Prostate gland (tissue), 2 donors: ENCODE data around the gene RTN1.

ENCODE experiments used
- POLR2A ChIP-seq: fragments of 450-650 bp; IDR thresholded peaks from one replicate; pipeline ENCODE4 v1.6.1; 2016; ENCODE audit warnings: antibody characterized with exemption, mild to moderate bottlenecking
- POLR2AphosphoS5 ChIP-seq: sonication (generic); formaldehyde crosslinking; IDR thresholded peaks from one replicate; pipeline ENCODE4 v1.6.1; 2017; ENCODE audit warnings: antibody characterized with exemption
- TF ChIP-seq, protein P1 (sequence below), 4 experiments: fragments of 200-600 bp in 2 of 4; fragments of 450-650 bp in 2 of 4; sonication (generic) in 2 of 4; IDR thresholded peaks; 1 replicate in 3 of 4; 2 replicates in 1 of 4; pipeline ENCODE4 v1.5.1; 2016 to 2019; ENCODE audit warnings: antibody characterized with exemption in 4 of 4, mild to moderate bottlenecking in 2 of 4, moderate library complexity in 2 of 4

DNA sequence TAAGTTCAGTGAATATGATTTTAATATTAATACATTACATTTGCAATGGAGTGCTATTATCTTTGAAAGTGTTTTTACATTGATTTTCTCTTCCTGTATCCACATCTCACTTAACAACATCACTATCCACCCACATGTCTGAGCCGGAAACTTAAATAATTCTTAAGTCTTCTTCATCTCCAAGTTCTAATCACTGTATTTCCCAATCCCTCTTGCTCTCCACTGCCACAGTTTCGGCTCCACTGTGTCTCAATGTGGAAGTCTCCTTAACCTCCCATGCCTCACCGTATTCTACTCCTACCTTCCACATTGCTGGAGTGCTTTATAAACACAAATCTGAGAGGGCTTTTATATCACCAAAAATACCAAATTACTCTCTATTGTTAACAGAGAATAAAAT is 25.3 kb downstream of the RTN1 start:
- TF ChIP-seq, protein P1, sequence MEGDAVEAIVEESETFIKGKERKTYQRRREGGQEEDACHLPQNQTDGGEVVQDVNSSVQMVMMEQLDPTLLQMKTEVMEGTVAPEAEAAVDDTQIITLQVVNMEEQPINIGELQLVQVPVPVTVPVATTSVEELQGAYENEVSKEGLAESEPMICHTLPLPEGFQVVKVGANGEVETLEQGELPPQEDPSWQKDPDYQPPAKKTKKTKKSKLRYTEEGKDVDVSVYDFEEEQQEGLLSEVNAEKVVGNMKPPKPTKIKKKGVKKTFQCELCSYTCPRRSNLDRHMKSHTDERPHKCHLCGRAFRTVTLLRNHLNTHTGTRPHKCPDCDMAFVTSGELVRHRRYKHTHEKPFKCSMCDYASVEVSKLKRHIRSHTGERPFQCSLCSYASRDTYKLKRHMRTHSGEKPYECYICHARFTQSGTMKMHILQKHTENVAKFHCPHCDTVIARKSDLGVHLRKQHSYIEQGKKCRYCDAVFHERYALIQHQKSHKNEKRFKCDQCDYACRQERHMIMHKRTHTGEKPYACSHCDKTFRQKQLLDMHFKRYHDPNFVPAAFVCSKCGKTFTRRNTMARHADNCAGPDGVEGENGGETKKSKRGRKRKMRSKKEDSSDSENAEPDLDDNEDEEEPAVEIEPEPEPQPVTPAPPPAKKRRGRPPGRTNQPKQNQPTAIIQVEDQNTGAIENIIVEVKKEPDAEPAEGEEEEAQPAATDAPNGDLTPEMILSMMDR (IDR thresholded peaks at IDR 0.05), result no peak
- TF ChIP-seq POLR2A (no peak), POLR2AphosphoS5 (no peak)
